NCI-H2227 treated with DMSO at 0.1 percent for 48 hours (cell line): Measurements from ENCODE around the gene CTU1.

Experiments used
- DNase-seq: peaks from one replicate; lab custom pipeline; 2025; lab: John Stamatoyannopoulos, UW

Gene CTU1

GRCh38 chr19:51102991-51103390 is 5.2 kb downstream of the CTU1 start:
- DNase-seq, result no peak

DNA sequence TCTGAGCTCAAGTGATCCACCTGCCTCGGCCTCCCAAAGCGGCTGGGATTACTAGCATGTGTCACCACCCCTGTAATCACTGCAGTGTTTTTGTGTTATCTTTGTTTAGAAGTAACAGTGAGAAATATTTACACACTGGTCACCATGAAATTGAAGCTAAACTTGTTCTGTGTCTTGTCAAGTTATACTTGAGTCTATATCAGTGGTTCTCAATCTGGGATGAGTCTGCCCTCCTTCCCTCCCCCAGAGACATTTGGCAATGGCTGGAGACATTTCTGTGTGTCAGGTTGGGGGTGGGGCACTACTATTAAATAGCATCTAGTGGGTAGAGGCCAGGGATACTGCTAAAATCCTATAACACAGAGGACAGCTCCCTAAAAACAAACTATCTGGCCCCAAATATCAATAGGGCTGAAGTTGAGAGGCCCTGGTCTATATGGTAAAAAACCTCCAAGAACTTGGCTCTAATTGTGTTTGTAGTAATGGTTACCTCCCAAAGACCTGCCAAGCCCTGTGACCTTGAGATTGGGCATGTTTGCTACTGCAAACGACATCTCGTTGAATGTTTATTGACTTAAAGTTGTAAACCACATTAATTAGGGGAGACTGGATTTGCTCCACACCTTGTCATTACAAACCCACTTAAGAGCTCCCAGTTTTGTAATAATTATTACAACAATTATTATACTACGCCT is 6.9 kb downstream of the CTU1 start:
- no peak for DNase-seq

DNA sequence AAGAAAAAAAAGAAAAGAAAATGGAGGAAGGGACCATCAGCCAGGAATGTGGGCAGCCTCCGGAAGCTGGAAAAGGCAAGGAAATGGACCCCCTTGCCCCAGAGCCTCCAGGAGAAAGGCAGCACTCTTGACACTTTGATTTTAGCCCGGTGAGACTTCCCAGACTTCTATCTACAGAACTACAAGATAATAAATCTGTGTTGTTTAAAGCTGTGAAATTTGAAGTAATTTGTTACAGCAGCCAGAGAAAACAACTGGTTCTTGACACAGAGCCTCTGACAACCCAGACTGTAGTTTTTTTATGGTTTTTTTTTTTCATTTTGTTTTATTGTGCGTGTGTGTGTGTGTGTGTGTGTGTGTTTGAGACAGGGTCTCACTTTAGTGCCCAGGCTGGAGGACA is 7.6 kb downstream of the CTU1 start:
- DNase-seq, result no peak

- DNase-seq, result no peak
Measured at GRCh38 chr19:51099047-51099382, 9.2 kb downstream of the CTU1 start.

DNA sequence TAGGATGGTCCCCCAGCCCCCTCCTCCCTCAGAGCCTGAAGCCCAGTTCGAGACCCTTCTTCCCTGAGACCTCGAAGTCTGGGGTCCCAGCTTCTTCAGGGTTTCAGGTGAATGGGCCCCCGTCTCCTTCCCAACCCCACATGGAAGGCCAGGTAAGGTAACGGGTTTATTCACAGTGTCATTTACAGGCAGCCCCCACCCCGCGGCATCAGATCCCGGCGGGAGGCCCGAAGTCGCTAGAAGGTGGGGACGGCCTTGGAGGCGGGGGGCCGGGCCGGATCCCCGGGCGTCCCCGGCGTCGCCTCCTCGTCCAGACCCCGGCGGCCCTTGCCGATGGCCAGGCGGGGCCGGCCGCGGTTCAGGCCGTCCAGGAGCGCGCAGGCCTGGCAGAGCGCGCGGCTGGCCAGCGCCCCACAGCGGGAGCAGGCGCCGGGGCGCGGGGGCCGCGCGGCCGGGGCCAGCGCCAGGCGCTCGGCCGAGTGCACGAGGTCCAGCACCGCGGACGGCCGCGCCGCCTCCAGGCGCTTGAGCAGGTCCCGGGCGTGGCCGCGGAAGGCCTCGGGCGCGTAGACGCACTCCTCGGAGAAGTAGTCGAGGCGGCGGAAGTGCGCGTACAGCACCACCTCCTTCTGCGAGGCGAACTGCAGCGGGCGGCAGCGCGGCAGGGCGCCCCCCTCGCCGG is 9.7 kb downstream of the CTU1 start:
- no peak for DNase-seq

DNA sequence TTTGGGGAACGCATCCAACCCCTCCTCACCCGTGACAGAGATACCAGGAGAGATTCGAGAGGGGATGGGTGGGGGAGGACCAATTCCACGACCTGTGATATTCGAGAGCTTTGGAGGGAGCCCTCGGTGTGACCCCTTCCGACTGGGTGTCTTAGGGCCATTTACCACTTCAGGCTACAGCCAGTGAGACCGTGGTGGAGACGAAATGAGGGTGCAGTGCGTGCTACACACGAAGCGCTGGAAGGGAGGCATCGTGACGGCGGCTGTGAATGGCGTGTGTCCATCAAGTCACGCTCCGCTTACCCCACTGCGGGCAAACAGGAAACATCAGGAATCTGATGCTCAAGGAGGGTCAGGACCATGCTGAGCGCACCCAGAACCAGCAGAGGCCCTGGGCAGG is 10.4 kb downstream of the CTU1 start:
- no peak for DNase-seq

DNA sequence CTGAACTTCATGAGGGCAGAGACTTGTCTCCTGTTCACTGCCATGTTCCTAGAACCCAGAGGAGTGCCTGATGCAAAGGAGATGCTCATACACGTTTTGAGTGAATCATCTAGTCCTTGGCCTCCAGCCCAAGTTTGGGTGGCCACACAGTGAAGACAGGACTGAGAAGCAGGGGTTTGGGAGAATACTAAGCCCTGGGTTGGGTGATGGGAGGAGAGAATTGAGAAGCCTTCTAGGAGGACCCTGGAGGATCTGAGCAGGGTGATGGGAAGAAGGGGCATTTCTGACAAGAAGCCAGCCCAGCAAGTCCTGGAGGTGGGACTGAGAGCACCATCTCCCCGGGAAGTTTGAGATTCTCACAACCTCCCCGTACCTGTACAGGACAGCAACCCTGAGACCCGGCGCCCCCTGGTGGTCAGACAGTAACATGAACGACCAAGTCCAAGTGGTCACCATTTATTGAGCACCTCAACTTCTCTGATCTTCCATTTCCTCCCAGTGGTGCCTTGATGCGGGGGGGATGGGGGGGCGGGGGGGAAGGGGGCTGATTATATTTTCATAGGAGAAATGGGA is 11.0 kb downstream of the CTU1 start:
- peak; percentile 32 for DNase-seq

DNA sequence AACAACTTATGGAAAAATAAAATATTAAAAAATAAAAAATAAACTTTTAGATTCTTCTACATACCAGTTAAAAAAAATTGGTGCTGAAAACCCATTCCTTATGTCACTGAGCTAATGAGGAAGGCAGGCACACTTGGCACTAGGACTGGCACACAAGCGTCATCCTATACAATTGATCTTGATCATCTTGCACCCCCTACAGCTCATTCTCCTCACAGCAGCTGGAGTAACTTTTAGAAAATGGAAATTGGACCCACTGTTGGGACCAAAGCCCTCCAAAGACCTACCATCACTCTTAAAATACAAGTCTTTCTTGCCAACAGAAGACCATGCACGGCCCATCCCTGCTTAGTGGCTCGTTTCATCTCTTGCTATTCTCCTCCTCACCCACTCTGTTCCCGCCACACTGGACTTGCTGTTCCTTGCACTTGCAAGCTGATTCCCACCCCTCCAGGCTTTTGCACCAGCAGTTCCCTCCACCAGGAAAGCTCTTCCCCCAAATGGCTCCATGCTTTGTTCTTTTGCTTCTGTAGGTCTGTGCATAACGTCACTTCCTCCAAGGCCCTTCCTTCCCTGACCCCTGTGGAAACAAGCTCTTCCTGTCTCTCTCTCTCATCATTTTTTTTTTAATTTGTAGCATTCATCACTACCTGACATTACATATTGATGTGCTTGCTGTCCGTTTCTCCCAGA is 11.6 kb downstream of the CTU1 start:
- no peak for DNase-seq

- peak; percentile 1 for DNase-seq
Measured at GRCh38 chr19:51094696-51095279, 13.4 kb downstream of the CTU1 start.

- no peak for DNase-seq
Measured at GRCh38 chr19:51093510-51094345, 14.5 kb downstream of the CTU1 start.

DNA sequence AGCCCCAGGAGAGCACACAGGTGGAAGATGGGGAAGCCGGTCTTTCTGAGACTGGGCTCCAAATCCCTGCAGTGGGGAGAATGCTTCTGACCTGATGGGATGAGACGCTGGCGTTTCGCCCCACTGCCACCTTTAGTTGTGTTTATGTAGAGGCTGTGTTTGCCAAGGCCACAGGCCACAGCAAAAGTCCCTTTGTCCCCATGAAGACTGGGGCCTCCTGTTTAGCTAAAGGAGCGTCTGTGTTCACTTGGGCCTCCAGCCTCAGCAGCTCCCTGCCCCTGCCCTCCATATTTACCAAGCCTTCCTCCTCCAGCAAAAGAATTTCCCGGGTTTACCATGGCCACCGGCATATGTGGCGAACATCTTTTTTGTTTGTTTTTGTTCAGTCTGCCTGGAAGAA is 15.1 kb downstream of the CTU1 start:
- DNase-seq, result no peak

DNA sequence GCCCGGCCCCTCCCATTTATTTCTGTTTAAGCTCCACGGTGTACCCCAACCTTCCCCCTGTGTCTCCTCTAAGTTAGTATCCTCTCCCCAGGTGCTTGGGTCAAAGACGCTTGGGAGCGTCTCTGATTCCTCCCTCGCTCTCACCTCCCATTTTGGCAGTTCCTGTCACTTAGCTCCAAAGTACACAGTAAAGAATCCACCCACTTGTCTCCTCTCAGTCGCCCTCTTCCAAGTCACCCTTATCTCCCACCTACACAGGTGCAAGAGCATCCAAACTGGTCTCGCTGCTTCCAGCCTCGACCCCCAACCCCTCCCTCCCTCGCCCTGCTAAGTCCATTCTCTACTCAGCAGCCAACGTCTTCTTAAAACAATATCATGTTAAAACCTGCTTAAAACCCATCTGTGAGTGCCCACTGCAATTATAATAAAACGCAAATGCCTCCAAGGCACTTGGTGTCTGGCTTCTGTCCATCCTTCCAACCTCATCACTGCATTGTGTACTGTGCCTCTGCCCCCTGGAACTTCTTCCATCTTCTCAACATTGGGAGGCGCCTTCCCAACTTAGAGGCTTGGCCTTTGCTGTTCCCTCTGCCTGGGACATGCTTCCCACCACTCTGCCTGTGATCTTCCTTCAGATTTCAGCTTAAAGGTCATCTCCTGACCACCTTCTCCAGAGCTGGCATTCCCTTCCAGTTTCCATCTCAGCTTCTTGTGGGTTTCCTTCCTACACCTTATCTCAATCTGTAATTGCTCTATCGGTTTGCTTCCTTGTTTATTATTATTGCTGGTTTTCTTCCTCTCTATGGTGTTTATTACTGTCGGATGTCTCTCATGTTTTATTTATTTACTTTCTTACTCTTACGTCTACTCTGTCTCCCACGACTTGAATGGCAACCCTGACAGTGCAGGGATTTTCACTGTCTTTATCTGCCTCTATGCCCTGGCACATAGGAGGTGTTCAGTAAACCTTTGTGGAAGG is 16.0 kb downstream of the CTU1 start:
- DNase-seq, result no peak

DNA sequence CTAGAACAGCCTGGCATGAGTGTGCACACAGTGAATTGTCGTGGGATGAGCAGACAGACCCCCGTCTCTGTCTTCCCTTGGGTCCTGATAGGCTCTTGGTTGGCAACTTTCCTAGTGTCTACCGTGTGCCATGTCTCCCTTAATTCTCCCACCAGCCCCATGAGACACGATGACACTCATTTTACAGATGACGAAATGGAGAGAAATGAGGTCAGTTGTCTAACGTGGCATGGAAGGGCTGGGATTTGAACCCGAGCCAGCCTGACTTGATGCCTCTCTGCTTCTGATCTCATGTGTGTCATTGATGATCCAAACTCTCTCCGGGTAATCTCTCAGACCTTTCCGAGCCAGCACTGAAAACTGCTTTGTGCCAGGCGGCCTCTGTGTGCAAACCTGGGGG is 17.1 kb downstream of the CTU1 start:
- no peak for DNase-seq

GRCh38 chr19:51090471-51090870 is 17.7 kb downstream of the CTU1 start:
- no peak for DNase-seq

DNA sequence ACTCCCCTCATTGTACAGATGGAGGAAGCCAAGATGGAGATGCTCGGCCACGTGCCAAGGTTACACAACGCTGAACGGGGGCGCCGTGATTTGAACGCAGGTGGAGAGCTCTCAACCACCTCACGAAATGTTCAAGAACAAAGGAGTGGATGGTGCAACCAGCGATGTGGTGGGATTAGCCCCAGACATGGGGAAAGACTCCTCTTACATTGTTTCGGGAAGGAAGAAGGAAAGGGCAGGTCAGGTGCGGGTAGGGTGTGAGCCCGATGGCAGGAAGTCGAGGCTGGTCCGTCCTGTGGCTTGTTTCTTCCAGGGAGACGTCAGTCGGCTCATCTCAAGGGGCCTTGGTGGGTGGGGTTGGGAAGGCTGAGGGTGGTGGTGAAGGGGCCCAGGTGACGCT is 18.4 kb downstream of the CTU1 start:
- no peak for DNase-seq

GRCh38 chr19:51086153-51086850 is 21.9 kb downstream of the CTU1 start:
- DNase-seq, result no peak

GRCh38 chr19:51084505-51084904 is 23.7 kb downstream of the CTU1 start:
- DNase-seq, result no peak

DNA sequence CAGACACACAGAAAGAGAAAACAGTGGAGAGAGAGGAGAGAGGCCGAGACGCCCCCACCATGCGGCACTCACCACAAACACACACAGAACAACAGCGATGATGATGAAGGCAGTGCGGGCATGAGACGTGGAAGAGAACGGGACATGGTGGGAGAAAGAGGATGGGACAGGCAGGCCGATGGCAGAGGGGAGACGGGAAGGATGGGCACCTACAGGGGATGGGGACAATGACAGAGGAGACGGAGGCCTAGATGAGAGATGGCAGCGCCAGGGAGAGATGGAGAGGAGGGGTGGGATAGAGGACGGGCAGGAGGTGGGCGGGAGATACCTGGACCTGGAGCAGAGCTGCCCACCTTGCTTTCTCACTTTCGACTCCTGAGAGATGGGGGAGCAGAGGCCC is 24.4 kb downstream of the CTU1 start:
- no peak for DNase-seq

DNA sequence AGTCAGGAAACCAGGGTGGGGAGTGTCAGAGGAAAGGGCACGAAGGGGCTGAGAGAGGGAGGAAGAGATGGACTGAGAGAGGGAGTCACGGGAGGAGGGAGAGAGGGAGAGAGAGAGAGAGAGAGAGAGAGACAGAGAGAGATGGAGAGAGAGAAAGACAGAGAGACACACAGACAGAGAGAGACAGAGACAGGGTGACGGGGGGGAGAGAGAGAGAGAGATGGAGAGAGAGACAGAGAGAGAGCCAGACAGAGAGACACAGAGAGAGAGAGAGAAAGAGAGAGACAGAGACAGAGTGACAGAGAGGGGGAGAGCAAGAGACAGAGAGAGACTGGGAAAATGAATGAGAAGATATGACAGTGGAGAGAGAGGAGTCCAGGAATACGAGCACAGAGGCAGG is 25.0 kb downstream of the CTU1 start:
- no peak for DNase-seq

DNA sequence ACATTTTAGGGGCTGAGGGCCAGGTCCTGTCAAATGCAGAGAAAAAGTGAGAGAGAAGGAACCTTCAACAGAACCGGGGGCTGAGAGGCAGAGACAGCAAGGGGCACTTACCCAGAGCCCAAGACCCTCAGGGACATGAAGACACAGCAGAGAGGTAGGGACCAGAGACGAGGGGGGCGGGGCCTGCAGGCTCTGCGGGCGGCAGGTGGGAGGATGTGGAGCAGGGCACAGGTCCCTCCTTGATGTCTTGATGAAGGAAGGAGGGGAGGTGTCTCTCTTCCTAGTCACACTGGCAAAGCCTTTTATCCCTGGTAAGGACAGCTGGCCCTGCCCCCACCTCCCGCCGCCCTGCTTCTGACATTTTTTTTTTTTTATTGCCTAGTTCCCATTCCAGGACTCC is 25.6 kb downstream of the CTU1 start, which contains the start of gene KLK14:
KLK14 (minus strand) TSS at position 277 of the 400 bp plus-strand sequence; CDS start at position 4, 273 bp downstream.
- DNase-seq, result no peak
